Gastrocnemius medialis (tissue), 4 donors: Measurements from ENCODE around the gene SETDB1. TPM values are rescaled to one million over a fixed set of nuclear protein-coding genes. Genes with fewer than 3 reads are reported as not detected.

ENCODE experiments used
- ATAC-seq, 2 donors: fragments of 150-250 bp; one replicate each; pipeline ENCODE4 v1.9.1; 2016
- DNase-seq, 2 donors: peaks; one replicate each; pipeline ENCODE4 v3.0.0-alpha.2; 2019
- H3K27ac ChIP-seq, 4 donors: fragments of 200-600 bp; sonication (generic); 1 replicate in 1 of 4; 2 replicates in 3 of 4; pipeline ENCODE4 v1.5.1; 2016 to 2018; ENCODE audit warnings: mild to moderate bottlenecking in 2 of 4, moderate library complexity in 1 of 4
- H3K27me3 ChIP-seq, 3 donors: fragments of 200-600 bp; sonication (generic) in 2 of 3; 1 replicate in 1 of 3; 2 replicates in 2 of 3; pipeline versions ENCODE4 v1.5.1 to v1.6.0; 2016 to 2019; ENCODE audit warnings: mild to moderate bottlenecking in 1 of 3, moderate library complexity in 1 of 3
- H3K36me3 ChIP-seq, 2 donors: fragments of 200-600 bp; sonication (generic) in 1 of 2; one replicate each; pipeline ENCODE4 v1.5.1; 2017 to 2018
- H3K4me1 ChIP-seq, 2 donors: fragments of 200-600 bp; sonication (generic) in 1 of 2; one replicate each; pipeline ENCODE4 v1.5.1; 2016 to 2017; ENCODE audit warnings: mild to moderate bottlenecking in 2 of 2
- H3K4me3 ChIP-seq, 4 donors: fragments of 200-600 bp; sonication (generic) in 3 of 4; 1 replicate in 1 of 4; 2 replicates in 3 of 4; pipeline ENCODE4 v1.5.1; 2016 to 2019; ENCODE audit warnings: mild to moderate bottlenecking in 2 of 4
- H3K9me3 ChIP-seq, 3 donors: fragments of 200-600 bp; sonication (generic) in 2 of 3; 1 replicate in 1 of 3; 2 replicates in 2 of 3; pipeline ENCODE4 v1.5.1; 2016 to 2019
- CTCF ChIP-seq, 5 experiments: fragments of 450-650 bp in 3 of 5; fragments of 200-600 bp in 2 of 5; sonication (generic) in 2 of 5; IDR thresholded peaks in 4 of 5; conservative IDR thresholded peaks in 1 of 5; 1 replicate in 4 of 5; 2 replicates in 1 of 5; pipeline ENCODE4 v1.5.1; 2016 to 2019; ENCODE audit warnings: antibody characterized with exemption in 5 of 5, mild to moderate bottlenecking in 3 of 5, moderate library complexity in 3 of 5
- POLR2A ChIP-seq, 2 donors: fragments of 450-650 bp; IDR thresholded peaks; one replicate each; pipeline ENCODE4 v1.6.1; 2017; ENCODE audit warnings: antibody characterized with exemption in 2 of 2, mild to moderate bottlenecking in 2 of 2, moderate library complexity in 2 of 2
- in situ Hi-C, 4 donors: fragments of 200-750 bp; cut with MboI; loops; one replicate each; pipeline versions ENCODE4 v1.15.0 to v1.8.0; 2017; ENCODE audit warnings: low sequenced_read_pairs in 4 of 4
- intact Hi-C: fragments of 100-400 bp; cut with DNase I; formaldehyde crosslinking; loops from one replicate; pipeline ENCODE4 v1.15.1; 2023; ENCODE audit warnings: low total_unique reads
- total RNA-seq, 4 donors: library from RNA; depleted of rRNA; stranded (reverse); fragments of >200 nt; gene quantifications; one replicate each; pipeline versions ENCODE4 v1.1.0 to v1.2.3, GENCODE V29; 2016

Gene SETDB1
- total RNA-seq, 4 donors from 2014 or later, result 13.7 to 20.8 (median 17.3) TPM

DNA sequence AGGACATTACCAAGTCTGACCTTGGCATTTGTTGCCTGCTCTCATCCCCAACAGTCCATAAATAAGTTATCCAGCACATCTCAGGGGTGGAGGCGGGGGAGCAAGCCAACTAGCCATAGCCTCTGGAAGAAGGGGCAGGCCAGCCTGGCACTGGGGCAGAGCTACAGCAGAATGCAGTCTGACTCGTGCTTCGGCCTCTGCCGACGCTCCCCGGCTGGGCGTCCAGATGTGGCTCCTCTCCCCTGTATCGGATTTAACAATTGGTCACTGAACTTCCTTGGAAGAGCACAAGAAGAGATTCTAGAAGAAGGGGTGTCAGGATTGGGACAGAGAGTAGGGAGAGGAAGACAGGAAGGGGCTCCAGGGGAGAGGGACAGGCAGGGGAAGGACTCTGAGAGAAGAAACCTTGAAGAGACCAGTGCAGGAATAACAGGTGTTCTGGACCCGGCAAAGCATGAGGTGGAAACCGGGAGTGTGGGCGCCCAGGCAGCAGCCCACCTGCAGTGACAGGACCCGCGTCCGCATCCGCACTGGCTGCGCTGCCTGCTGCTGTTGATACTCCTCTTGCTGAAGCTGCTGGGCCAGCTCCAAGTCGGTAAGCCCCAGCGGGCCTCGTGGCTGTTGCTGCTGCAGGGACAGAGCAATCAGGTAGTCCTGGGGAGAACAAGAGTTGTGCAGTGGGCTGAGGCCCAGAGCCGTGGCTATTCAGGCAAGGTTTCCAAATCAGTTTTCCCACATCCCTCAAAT is 71.1 kb downstream of the SETDB1 start:
- DNase-seq (no peak), ATAC-seq (no peak)
- Histone ChIP-seq H3K27ac (no peak overlapping the region), H3K4me3 (no peak overlapping the region), H3K27me3 (no peaks in the 10 kb centered on the region), H3K36me3 (peaks cover 0 to 53% of the 10 kb centered on the region in 2 donors), H3K9me3 (no peaks in the 10 kb centered on the region), H3K4me1 (peaks cover 10 to 11% of the 10 kb centered on the region in 2 donors)
- in situ Hi-C loops, result no loop called here
- TF ChIP-seq CTCF (IDR thresholded peaks at IDR 0.05 in 4 of 5, conservative IDR thresholded peaks at IDR 0.05 in 1 of 5) (no peak), POLR2A (IDR thresholded peaks at IDR 0.05) (no peak)
- intact Hi-C loops, result no loop called here

DNA sequence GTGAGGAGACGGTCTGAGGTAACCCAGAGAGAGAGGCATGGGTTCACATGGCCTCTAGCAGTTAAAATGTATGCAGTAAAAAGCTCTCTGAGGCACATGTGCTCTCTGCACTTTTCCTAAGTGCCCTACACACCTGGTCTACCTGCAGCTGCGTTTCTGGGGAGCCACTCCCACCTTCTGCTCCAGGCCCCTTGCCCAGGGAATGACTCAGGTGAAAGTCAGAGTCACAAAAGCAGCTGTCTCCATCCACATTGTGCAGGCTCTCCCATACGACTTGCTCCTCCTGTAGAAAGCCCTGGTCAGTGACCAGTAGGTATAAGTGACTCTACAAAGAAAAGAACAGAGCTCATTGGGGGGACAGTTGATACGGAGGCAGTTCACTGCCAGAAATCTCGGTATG is 71.8 kb downstream of the SETDB1 start:
- no peak overlapping the region for H3K27ac ChIP-seq
- in situ Hi-C loops, result no loop called here
- intact Hi-C loops, result no loop called here
- TF ChIP-seq POLR2A (IDR thresholded peaks at IDR 0.05) (no peak), CTCF (IDR thresholded peaks at IDR 0.05 in 4 of 5, conservative IDR thresholded peaks at IDR 0.05 in 1 of 5) (no peak)
- H3K9me3 ChIP-seq, result no peaks in the 10 kb centered on the region
- H3K4me1 ChIP-seq, result peaks cover 15 to 18% of the 10 kb centered on the region in 2 donors
- DNase-seq, result no peak
- no peaks in the 10 kb centered on the region for H3K27me3 ChIP-seq
- ATAC-seq, result no peak
- no peak overlapping the region for H3K4me3 ChIP-seq
- H3K36me3 ChIP-seq, result peaks cover 0 to 57% of the 10 kb centered on the region in 2 donors

DNA sequence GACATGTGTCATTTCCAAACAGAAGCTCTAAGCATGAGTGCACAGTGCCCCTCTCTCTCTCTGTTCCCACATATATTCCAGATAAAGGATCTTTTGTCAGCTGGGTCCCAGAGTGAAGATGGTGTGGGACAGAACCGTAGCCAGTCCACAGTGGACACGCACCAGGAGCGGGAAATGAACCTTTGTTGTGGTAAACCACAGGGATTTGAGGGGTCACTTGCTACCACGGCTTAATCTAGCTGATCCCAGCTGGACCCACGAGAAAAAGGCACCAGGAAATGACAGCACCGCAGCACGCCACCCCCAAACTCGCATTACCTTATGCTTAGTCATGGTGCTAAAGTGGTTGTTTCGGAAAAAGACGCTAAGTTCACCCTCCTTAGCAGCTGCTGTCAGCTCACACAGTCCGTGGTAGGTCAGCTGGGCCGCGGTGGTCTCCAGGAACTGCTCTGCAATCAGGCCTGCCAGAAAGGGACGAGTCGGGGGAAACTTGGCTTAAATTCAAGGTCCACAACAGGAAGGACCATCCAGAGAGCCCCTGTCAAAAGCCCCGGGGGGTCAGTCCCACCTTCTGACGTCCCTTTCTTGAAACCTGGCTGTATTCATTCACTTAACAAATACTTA is 73.0 kb downstream of the SETDB1 start:
- intact Hi-C loops (no loop called here), in situ Hi-C loops (no loop called here)
- Histone ChIP-seq H3K36me3 (peaks cover 0 to 57% of the 10 kb centered on the region in 2 donors), H3K4me3 (no peak overlapping the region), H3K4me1 (peaks cover 27 to 28% of the 10 kb centered on the region in 2 donors), H3K27me3 (no peaks in the 10 kb centered on the region), H3K9me3 (no peaks in the 10 kb centered on the region), H3K27ac (no peak overlapping the region)
- no peak for DNase-seq
- TF ChIP-seq POLR2A (IDR thresholded peaks at IDR 0.05) (no peak), CTCF (IDR thresholded peaks at IDR 0.05 in 4 of 5, conservative IDR thresholded peaks at IDR 0.05 in 1 of 5) (no peak)
- no peak for ATAC-seq

GRCh38 chr1:150999926-151000325 is 73.8 kb downstream of the SETDB1 start:
- ATAC-seq (no peak), DNase-seq (no peak)
- Histone ChIP-seq H3K4me3 (no peak overlapping the region), H3K9me3 (no peaks in the 10 kb centered on the region), H3K4me1 (peaks cover 34% of the 10 kb centered on the region in 2 donors), H3K36me3 (peaks cover 0 to 57% of the 10 kb centered on the region in 2 donors), H3K27ac (no peak overlapping the region), H3K27me3 (no peaks in the 10 kb centered on the region)
- TF ChIP-seq POLR2A (IDR thresholded peaks at IDR 0.05) (no peak), CTCF (IDR thresholded peaks at IDR 0.05 in 4 of 5, conservative IDR thresholded peaks at IDR 0.05 in 1 of 5) (no peak)
- intact Hi-C loops (loop anchor here (5.0 to 10.0 kb wide), 2 partner anchors 123 to 255 kb away; partner anchors contain the start of genes ARNT and PSMD4), in situ Hi-C loops (no loop called here)
